SH-SY5Y (cell line): ENCODE results near the gene KCND1.

Source experiments
- GATA2 ChIP-seq: IDR thresholded peaks from 2 replicates; pipeline ENCODE4 v1.6.1; 2011; ENCODE audit warnings: mild to moderate bottlenecking, low read depth, low read length
- GATA3 ChIP-seq: IDR thresholded peaks from 2 replicates; pipeline ENCODE4 v1.6.1; 2011; ENCODE audit warnings: low read depth, mild to moderate bottlenecking, low read length, moderate library complexity

- TF ChIP-seq GATA2, result no peak
- no peak for TF ChIP-seq GATA3
Measured at GRCh38 chrX:48934581-48935300, 36.9 kb downstream of the KCND1 start.
